WTC11 (cell line): Measurements from ENCODE around the gene HRH4. TPM values are rescaled to one million over a fixed set of nuclear protein-coding genes. Genes with fewer than 3 reads are reported as not detected.

Source experiments
- ATAC-seq: fragments of 200-7000 bp; cut with Tn5 transposase; 2 replicates; pipeline ENCODE4 v1.10.0; 2021; ENCODE audit warnings: mild to moderate bottlenecking, moderate library complexity
- CTCF ChIA-PET: fragments of 300-600 bp; sonication (Branson Sonifier 250); formaldehyde crosslinking; loops from one replicate; lab custom pipeline; 2021; ENCODE audit warnings: antibody characterized with exemption; lab: Charles Lee
- POLR2A ChIA-PET: fragments of 350-600 bp; sonication (Branson Sonifier 250); formaldehyde crosslinking; loops from one replicate; lab custom pipeline; 2021; ENCODE audit warnings: antibody characterized with exemption; lab: Charles Lee
- DNase-seq: peaks from one replicate; pipeline ENCODE4 v3.0.0; 2021; ENCODE audit warnings: low spot score
- H3K27ac Mint-ChIP-seq: 2 replicates; pipeline ENCODE4 v1.8.0; 2021; ENCODE audit warnings: mixed read lengths
- H3K27me3 Mint-ChIP-seq: 2 replicates; pipeline ENCODE4 v1.8.0; 2021; ENCODE audit warnings: low read depth, mild to moderate bottlenecking, moderate library complexity, mixed read lengths
- H3K36me3 Mint-ChIP-seq: 2 replicates; pipeline ENCODE4 v1.8.0; 2021; ENCODE audit warnings: mixed read lengths
- H3K4me1 Mint-ChIP-seq: 2 replicates; pipeline ENCODE4 v1.8.0; 2022; ENCODE audit warnings: mixed read lengths
- H3K4me3 Mint-ChIP-seq: 2 replicates; pipeline ENCODE4 v1.8.0; 2021; ENCODE audit warnings: mild to moderate bottlenecking, moderate library complexity, mixed read lengths
- H3K9me3 Mint-ChIP-seq: 2 replicates; pipeline ENCODE4 v1.8.0; 2021; ENCODE audit warnings: mixed read lengths
- CREB1 ChIP-seq: sonication (generic); formaldehyde crosslinking; IDR thresholded peaks from 2 replicates; pipeline ENCODE4 v1.8.0; 2023; ENCODE audit warnings: mild to moderate bottlenecking, missing genetic modification reagents
- CREM ChIP-seq: sonication (generic); formaldehyde crosslinking; IDR thresholded peaks from 2 replicates; pipeline ENCODE4 v1.8.1; 2022; ENCODE audit warnings: mild to moderate bottlenecking, missing genetic modification reagents, moderate library complexity
- ELF4 ChIP-seq: sonication (generic); formaldehyde crosslinking; IDR thresholded peaks from 2 replicates; pipeline ENCODE4 v1.8.1; 2022; ENCODE audit warnings: low read depth, mild to moderate bottlenecking, moderate library complexity, missing genetic modification reagents
- ESRRA ChIP-seq: sonication (generic); formaldehyde crosslinking; IDR thresholded peaks from 2 replicates; pipeline ENCODE4 v1.8.1; 2022; ENCODE audit warnings: mild to moderate bottlenecking, missing genetic modification reagents, borderline replicate concordance
- FOXJ3 ChIP-seq: sonication (generic); formaldehyde crosslinking; IDR thresholded peaks from 2 replicates; pipeline ENCODE4 v1.9.0; 2021; ENCODE audit warnings: missing genetic modification reagents, mild to moderate bottlenecking, borderline replicate concordance
- JAZF1 ChIP-seq: fragments of 250-450 bp; sonication (Bioruptor Pico); IDR thresholded peaks from 2 replicates; pipeline ENCODE4 v1.9.0; 2021; ENCODE audit warnings: moderate library complexity, mild to moderate bottlenecking, inconsistent platforms
- MXD4 ChIP-seq: fragments of 250-450 bp; sonication (Bioruptor Pico); IDR thresholded peaks from 2 replicates; pipeline ENCODE4 v1.8.0; 2021; ENCODE audit warnings: mild to moderate bottlenecking, moderate library complexity, borderline replicate concordance
- OVOL2 ChIP-seq: fragments of 250-450 bp; sonication (Bioruptor Pico); IDR thresholded peaks from 2 replicates; pipeline ENCODE4 v1.9.0; 2021; ENCODE audit warnings: mild to moderate bottlenecking, borderline replicate concordance
- SMAD3 ChIP-seq: sonication (generic); formaldehyde crosslinking; IDR thresholded peaks from 2 replicates; pipeline ENCODE4 v1.8.0; 2022; ENCODE audit warnings: missing genetic modification reagents, mild to moderate bottlenecking, borderline replicate concordance
- TCF7 ChIP-seq: sonication (generic); formaldehyde crosslinking; IDR thresholded peaks from 2 replicates; pipeline ENCODE4 v1.8.0; 2022; ENCODE audit warnings: mild to moderate bottlenecking, low read depth, missing genetic modification reagents, moderate library complexity
- ZNF121 ChIP-seq: sonication (generic); formaldehyde crosslinking; IDR thresholded peaks from 2 replicates; pipeline ENCODE4 v1.8.0; 2023; ENCODE audit warnings: missing genetic modification reagents
- ZNF423 ChIP-seq: fragments of 250-450 bp; sonication (Bioruptor Pico); IDR thresholded peaks from 2 replicates; pipeline ENCODE4 v2.1.2; 2022; ENCODE audit warnings: mild to moderate bottlenecking, moderate library complexity
- total RNA-seq: library from RNA; stranded (reverse); gene quantifications from 3 replicates; pipeline ENCODE4 v1.2.3, GENCODE V29; 2021
- TF ChIP-seq, protein P1 (sequence below): fragments of 250-450 bp; sonication (Bioruptor Pico); IDR thresholded peaks from 2 replicates; pipeline ENCODE4 v1.9.0; 2021; ENCODE audit warnings: moderate library complexity, mild to moderate bottlenecking, inconsistent platforms, borderline replicate concordance
- TF ChIP-seq, protein P2 (sequence below): sonication (generic); formaldehyde crosslinking; IDR thresholded peaks from 2 replicates; pipeline ENCODE4 v1.8.0; 2022; ENCODE audit warnings: mild to moderate bottlenecking, missing genetic modification reagents
- TF ChIP-seq, protein P3 (sequence below): sonication (generic); formaldehyde crosslinking; IDR thresholded peaks from 2 replicates; pipeline ENCODE4 v1.8.1; 2023; ENCODE audit warnings: mild to moderate bottlenecking, missing genetic modification reagents
- TF ChIP-seq, protein P4 (sequence below): sonication (generic); formaldehyde crosslinking; IDR thresholded peaks from 2 replicates; pipeline ENCODE4 v1.8.0; 2022; ENCODE audit warnings: mild to moderate bottlenecking, missing genetic modification reagents
- TF ChIP-seq, protein P5 (sequence below): sonication (generic); formaldehyde crosslinking; IDR thresholded peaks from 2 replicates; pipeline ENCODE4 v1.8.0; 2023; ENCODE audit warnings: mild to moderate bottlenecking, missing genetic modification reagents
- TF ChIP-seq, protein P6 (sequence below): sonication (generic); formaldehyde crosslinking; IDR thresholded peaks from 2 replicates; pipeline ENCODE4 v1.8.0; 2022; ENCODE audit warnings: mild to moderate bottlenecking, missing genetic modification reagents

Gene HRH4
- total RNA-seq, 1 experiment from 2014 or later: not detected

DNA sequence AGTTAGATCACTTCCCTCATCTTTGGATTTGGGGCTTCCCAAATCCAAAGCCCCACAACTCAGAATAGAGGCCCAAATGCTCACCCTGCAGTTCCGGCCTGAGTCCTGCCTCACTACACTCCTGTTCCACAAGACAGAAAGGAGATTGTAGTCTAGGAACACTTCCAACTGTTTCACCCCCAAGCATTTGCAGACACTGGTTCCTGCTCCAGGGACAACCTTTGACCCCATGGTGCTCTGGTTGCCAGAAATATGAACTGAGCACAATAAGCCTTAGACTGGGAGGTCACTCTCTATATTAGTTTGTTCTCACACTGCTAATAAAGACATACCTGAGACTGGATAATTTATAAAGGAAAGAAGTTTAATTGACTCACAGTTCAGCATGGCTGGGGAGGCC is 49.0 kb downstream of the HRH4 start:
- ChIA-PET POLR2A (no interaction called here), CTCF (interaction anchor here (0.9 kb wide), 1 partner anchor 163 kb away, joined by 3 read pairs; no protein-coding TSS in a partner anchor)
- TF ChIP-seq TCF7 (no peak), CREB1 (CRISPR knock-in tag) (no peak), ZNF423 (CRISPR knock-in tag) (no peak), FOXJ3 (no peak)
- TF ChIP-seq, protein P1, sequence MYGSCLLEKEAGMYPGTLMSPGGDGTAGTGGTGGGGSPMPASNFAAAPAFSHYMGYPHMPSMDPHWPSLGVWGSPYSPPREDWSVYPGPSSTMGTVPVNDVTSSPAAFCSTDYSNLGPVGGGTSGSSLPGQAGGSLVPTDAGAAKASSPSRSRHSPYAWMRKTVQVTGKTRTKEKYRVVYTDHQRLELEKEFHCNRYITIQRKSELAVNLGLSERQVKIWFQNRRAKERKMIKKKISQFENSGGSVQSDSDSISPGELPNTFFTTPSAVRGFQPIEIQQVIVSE (CRISPR knock-in tag): no peak
- no peak overlapping the region for H3K27ac Mint-ChIP-seq
- no peaks in the 10 kb centered on the region for H3K4me1 Mint-ChIP-seq
- ATAC-seq (no peak), DNase-seq (no peak)
- H3K27me3 Mint-ChIP-seq: no peaks in the 10 kb centered on the region; the same call in 1 of the 2 replicates
- 0 out of 2 replicates have a peak, but pooled peaks cover 4% of the 10 kb centered on the region for H3K9me3 Mint-ChIP-seq
- no peaks in the 10 kb centered on the region for H3K36me3 Mint-ChIP-seq
- no peak overlapping the region for H3K4me3 Mint-ChIP-seq

DNA sequence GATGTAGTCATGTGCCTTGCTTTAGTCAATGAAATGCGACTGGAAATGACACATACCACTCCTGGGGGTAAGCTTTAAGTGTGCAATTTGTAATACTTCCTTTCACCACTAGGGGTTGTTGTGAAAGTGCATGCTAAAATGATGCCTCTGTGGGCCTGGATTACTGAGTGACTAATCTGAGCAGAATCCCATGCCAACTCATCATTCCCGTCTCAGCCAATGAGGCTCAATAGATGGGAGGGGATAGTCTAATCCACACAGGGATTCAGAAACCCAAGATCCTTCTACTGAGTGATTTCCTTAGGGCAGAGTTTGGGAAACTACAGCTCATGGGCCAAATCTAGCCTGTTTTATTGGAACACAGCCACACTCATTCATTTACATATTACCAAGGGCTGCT is 54.0 kb downstream of the HRH4 start:
- TF ChIP-seq ZNF121 (CRISPR knock-in tag) (no peak), ELF4 (CRISPR knock-in tag) (no peak), JAZF1 (CRISPR knock-in tag) (no peak), SMAD3 (no peak), OVOL2 (CRISPR knock-in tag) (no peak), CREM (CRISPR knock-in tag) (no peak), ESRRA (CRISPR knock-in tag) (no peak)
- TF ChIP-seq, protein P2, sequence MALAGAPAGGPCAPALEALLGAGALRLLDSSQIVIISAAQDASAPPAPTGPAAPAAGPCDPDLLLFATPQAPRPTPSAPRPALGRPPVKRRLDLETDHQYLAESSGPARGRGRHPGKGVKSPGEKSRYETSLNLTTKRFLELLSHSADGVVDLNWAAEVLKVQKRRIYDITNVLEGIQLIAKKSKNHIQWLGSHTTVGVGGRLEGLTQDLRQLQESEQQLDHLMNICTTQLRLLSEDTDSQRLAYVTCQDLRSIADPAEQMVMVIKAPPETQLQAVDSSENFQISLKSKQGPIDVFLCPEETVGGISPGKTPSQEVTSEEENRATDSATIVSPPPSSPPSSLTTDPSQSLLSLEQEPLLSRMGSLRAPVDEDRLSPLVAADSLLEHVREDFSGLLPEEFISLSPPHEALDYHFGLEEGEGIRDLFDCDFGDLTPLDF (CRISPR knock-in tag): no peak
- TF ChIP-seq, protein P3, sequence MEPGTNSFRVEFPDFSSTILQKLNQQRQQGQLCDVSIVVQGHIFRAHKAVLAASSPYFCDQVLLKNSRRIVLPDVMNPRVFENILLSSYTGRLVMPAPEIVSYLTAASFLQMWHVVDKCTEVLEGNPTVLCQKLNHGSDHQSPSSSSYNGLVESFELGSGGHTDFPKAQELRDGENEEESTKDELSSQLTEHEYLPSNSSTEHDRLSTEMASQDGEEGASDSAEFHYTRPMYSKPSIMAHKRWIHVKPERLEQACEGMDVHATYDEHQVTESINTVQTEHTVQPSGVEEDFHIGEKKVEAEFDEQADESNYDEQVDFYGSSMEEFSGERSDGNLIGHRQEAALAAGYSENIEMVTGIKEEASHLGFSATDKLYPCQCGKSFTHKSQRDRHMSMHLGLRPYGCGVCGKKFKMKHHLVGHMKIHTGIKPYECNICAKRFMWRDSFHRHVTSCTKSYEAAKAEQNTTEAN: no peak
- ChIA-PET POLR2A (no interaction called here), CTCF (interaction anchor here (0.6 to 4.2 kb wide), 27 partner anchors 9 to 382 kb away, joined by 3 to 54 read pairs (median 3); partner anchors contain the start of gene HRH4)
- Mint-ChIP-seq H3K9me3 (no peaks in the 10 kb centered on the region), H3K36me3 (no peaks in the 10 kb centered on the region), H3K27ac (no peak overlapping the region), H3K27me3 (no peaks in the 10 kb centered on the region), H3K4me1 (no peaks in the 10 kb centered on the region), H3K4me3 (no peak overlapping the region)
- DNase-seq (no peak), ATAC-seq (peak; percentile 95)

DNA sequence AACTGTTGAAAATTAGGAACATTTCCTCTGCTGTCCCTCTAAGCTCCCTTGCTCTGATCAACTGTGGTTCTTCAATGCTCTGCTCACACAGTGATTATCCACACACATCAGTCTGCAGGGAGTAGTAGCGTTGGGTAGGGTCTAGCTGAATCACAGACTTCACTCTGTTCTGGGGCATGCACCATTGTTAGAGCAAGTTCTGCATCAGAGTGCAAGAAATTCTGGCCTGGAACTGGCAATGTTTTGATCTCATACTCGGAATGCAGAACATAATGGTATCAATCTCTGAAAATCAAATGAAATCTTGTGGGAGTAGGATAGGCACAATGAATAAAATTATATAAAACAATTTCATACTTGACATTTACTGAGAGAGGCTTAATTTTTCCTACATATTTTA is 55.3 kb downstream of the HRH4 start:
- no peak overlapping the region for H3K27ac Mint-ChIP-seq
- H3K36me3 Mint-ChIP-seq: no peaks in the 10 kb centered on the region
- no peak overlapping the region for H3K4me3 Mint-ChIP-seq
- H3K27me3 Mint-ChIP-seq: no peaks in the 10 kb centered on the region; the same call in 1 of the 2 replicates
- POLR2A ChIA-PET: no interaction called here
- TF ChIP-seq, protein P4, sequence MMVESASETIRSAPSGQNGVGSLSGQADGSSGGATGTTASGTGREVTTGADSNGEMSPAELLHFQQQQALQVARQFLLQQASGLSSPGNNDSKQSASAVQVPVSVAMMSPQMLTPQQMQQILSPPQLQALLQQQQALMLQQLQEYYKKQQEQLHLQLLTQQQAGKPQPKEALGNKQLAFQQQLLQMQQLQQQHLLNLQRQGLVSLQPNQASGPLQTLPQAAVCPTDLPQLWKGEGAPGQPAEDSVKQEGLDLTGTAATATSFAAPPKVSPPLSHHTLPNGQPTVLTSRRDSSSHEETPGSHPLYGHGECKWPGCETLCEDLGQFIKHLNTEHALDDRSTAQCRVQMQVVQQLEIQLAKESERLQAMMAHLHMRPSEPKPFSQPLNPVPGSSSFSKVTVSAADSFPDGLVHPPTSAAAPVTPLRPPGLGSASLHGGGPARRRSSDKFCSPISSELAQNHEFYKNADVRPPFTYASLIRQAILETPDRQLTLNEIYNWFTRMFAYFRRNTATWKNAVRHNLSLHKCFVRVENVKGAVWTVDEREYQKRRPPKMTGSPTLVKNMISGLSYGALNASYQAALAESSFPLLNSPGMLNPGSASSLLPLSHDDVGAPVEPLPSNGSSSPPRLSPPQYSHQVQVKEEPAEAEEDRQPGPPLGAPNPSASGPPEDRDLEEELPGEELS: no peak
- no peak for TF ChIP-seq MXD4 (CRISPR knock-in tag)
- TF ChIP-seq, protein P5, sequence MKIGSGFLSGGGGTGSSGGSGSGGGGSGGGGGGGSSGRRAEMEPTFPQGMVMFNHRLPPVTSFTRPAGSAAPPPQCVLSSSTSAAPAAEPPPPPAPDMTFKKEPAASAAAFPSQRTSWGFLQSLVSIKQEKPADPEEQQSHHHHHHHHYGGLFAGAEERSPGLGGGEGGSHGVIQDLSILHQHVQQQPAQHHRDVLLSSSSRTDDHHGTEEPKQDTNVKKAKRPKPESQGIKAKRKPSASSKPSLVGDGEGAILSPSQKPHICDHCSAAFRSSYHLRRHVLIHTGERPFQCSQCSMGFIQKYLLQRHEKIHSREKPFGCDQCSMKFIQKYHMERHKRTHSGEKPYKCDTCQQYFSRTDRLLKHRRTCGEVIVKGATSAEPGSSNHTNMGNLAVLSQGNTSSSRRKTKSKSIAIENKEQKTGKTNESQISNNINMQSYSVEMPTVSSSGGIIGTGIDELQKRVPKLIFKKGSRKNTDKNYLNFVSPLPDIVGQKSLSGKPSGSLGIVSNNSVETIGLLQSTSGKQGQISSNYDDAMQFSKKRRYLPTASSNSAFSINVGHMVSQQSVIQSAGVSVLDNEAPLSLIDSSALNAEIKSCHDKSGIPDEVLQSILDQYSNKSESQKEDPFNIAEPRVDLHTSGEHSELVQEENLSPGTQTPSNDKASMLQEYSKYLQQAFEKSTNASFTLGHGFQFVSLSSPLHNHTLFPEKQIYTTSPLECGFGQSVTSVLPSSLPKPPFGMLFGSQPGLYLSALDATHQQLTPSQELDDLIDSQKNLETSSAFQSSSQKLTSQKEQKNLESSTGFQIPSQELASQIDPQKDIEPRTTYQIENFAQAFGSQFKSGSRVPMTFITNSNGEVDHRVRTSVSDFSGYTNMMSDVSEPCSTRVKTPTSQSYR (CRISPR knock-in tag): no peak
- TF ChIP-seq, protein P6, sequence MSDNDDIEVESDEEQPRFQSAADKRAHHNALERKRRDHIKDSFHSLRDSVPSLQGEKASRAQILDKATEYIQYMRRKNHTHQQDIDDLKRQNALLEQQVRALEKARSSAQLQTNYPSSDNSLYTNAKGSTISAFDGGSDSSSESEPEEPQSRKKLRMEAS (CRISPR knock-in tag): no peak
- H3K4me1 Mint-ChIP-seq: no peaks in the 10 kb centered on the region
- no peak for ATAC-seq
- CTCF ChIA-PET: interaction anchor here (4.2 kb wide), 1 partner anchor 26 kb away, joined by 54 read pairs; no protein-coding TSS in a partner anchor
- no peak for DNase-seq
- no peaks in the 10 kb centered on the region for H3K9me3 Mint-ChIP-seq
